C4-2B (cell line): Measurements from ENCODE around the gene RPSA.

Experiments
- CTCF ChIP-seq: fragments of 450-650 bp; conservative IDR thresholded peaks from 2 replicates; pipeline ENCODE4 v1.5.1; 2017; ENCODE audit warnings: mild to moderate bottlenecking
- ZFX ChIP-seq: fragments of 450-650 bp; IDR thresholded peaks from 2 replicates; pipeline ENCODE4 v1.6.1; 2017

- TF ChIP-seq CTCF = no peak
- TF ChIP-seq ZFX = no peak
Observed at GRCh38 chr3:39427506-39427905, 21.0 kb downstream of the RPSA start.
